GM21367 (cell line): ENCODE data around the gene INSYN2A.

Experiments used
- ATAC-seq: cut with Tn5 transposase; IDR thresholded peaks from one replicate; pipeline ENCODE4 v1.9.1; 2021; ENCODE audit not compliant: unreplicated experiment

The INSYN2A gene

DNA sequence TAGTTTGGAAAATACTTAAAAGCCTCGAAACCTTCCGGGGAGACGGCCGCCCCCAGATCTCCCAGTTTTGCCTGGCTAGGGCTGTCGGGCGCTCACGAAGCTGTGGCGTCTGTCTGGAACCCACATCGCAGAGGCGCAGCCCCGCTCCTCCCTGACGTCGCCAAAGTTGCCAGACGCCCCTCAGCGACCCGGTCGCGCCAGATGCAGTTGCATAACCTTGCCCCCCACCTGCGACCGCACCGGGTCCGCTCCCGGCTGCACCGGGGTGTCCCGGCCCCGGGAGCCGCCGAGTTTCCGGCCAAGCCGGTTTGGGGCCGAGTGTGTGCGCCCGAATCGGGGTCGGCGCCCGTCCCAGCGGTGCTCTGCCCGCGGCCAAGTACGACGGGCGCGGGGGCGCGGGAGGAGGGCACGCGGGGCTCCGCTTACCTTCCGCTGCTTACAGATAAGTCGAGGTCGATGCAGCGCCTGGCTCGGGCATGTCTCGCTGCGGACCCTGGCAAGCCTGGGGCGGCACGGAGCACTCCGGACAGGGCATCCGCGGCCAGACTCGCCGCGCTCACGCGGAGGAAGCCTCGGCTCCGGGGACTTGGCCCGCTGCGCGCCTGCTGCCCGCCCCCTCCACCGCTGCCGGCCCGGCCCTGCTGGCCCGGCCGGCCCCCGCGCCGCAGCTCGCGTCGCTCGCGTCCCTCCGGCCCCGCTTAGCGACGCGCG is 665 bp downstream of the INSYN2A start:
- ATAC-seq: no peak

DNA sequence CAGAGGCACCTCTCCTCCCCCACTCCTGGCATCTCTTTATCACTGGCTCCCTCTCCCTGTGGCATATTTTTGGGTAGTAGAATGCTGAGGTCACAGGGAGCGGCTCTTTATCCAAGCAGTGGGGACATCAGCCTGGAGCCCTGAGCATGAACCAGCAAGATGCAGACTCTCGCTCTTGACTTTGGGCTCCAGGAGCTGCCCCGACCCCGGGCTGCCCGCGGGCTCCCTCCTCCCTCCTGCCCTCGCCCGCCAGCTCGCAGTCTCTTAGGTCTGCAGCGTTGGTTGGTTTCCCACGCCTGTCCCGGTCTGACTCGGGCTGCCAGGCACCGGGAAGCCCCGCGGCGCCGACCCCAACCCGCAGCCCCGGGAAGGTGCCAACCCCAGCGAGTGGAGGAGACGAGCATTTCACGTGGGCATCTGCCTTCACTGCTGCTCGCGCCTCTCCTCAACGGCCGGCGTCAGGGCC is 1.3 kb downstream of the INSYN2A start:
- ATAC-seq: no peak

DNA sequence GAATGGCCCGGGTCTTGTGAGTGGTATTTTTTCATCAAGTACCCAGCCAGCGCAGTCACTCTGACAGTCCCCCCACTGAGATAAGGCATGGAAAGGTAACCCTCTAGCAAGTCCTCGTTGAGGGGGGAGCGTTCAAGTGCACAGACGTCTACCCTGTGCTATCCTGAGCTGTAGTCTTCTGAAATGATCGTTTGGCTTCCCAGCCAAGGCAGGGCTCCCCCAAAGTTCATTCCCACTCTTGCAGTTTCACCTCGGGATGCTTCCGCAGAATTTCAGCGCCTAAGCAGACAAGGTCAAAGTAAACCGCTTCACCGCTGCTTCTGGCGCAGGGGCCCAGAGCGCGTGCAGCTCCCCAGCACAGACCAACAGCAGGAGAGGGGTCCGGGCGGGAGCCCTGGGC is 1.8 kb downstream of the INSYN2A start:
- no peak for ATAC-seq

GRCh38 chr10:127194111-127194510 is 2.3 kb downstream of the INSYN2A start:
- no peak for ATAC-seq

GRCh38 chr10:127193125-127193524 is 3.3 kb downstream of the INSYN2A start:
- ATAC-seq: no peak

DNA sequence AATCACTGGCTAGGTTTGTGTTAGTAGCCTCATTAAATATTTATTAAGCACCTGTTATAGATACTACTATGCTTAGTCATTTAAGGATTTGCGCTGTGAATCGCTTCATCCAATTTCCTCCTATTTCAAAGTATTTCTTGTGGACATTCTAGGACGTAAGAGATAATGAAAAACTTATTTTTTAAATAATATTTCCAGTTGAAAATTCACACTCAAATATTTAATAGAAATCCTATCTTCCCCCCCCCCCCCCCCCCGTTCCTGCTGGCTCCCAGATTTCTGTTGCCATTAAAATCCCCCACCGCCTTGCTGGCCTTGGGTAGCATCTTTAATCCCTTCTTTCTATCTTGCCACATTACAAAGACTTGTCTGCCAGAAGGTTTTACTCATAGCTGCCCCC is 6.0 kb downstream of the INSYN2A start:
- ATAC-seq: no peak

GRCh38 chr10:127189226-127189625 is 7.2 kb downstream of the INSYN2A start:
- ATAC-seq: no peak

- ATAC-seq: no peak
These were observed 9.6 kb downstream of the INSYN2A start for GRCh38 chr10:127186813-127187212.

DNA sequence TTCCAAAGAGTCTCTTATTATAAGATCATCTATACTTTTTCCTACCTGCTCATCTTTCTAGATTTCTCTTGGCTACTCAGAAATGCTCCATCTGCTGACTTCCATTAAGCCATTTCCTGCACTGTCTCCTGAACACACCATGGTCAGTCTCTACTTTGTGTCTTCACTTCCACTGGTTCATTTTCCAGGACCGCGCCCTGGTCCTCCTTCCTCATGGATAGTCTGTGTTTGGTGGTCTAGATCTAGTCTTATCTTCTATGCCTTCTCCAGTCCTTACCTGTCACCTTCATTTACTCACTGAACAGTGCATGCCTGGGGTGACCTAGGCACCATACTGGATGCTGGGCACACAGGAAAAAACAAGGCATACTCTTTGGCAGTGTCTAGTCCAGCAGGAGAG is 11.8 kb downstream of the INSYN2A start:
- no peak for ATAC-seq

GRCh38 chr10:127182161-127182560 is 14.2 kb downstream of the INSYN2A start:
- no peak for ATAC-seq

GRCh38 chr10:127179612-127180250 is 16.7 kb downstream of the INSYN2A start:
- no peak for ATAC-seq

DNA sequence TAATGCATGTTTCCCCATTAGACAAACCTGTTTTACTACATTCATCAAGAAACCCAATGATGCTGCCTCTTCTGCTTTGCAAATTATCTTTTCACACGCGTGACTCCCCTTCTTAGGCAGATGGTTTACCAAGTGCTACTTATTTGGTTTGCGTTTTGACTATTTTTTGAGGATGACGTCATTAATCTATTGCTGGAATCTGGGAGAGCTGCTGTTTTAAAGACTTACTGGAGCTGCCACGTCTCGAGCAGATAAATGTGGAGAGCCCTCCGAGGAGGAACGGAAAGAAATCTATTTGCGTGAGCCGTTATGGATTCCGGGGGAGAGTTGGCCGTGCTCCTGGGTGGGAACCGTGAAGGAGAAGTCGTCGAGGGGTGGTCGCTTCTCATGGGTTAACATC is 19.7 kb downstream of the INSYN2A start:
- no peak for ATAC-seq

DNA sequence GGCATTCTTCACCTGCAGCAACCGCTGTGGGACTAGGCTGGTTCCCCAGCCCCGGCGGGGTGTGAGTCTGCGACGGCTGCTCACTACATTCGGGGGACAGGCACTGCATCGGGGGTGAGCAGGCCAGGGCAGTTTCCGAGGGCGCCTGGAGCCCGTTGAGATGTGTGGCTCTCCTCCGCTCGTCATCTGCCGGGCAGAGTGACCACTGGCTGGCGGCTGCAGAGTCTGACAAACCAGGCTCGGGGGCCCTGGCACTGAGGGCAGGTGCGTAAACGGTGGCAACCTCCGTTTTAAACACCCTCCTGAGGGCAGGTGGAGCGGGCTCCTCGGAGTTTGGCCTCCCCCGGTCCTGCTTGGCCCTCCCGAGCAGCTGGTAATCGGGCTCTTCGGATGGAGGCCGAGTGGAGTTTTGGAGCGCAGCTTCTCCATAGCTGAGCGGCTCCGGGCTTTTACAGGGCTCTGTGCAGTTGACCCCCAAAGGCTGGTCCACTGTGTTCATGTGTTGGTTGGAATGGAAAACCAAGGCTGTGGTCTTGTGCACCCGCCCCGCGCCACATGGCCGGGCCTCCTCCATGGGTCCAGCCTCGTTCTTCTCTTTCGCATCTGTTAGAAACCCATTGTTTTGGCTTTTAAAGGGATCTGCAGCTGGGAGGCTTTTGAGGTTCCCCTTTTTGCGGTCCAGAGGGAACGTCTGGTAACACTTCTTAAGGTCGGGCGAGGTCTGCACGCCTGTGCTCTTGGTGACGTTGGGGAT is 20.9 kb downstream of the INSYN2A start:
- ATAC-seq: no peak

- ATAC-seq: no peak
These were observed 21.5 kb downstream of the INSYN2A start for GRCh38 chr10:127174866-127175265.

- no peak for ATAC-seq
These were observed 28.1 kb downstream of the INSYN2A start for GRCh38 chr10:127168261-127168660.

DNA sequence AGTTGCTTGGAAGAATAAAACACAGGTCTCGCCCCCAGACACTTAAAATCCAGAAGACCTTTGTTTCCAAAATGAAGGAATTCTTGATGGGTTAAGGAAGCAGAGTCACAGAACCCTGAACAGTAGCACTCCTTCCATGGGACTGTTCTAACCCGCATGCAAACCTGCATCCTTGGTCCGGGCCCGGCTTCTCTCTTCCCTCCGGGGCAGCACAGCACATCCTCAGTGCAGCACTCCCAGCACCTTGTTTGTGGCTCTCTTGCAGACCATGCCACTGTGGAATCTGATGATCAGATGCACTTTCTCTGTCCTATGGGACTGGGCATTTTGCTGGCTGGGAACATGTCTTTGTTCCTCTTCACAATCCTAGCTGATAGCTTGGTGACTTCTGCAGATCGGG is 33.5 kb downstream of the INSYN2A start:
- ATAC-seq: no peak

GRCh38 chr10:127161482-127161881 is 34.9 kb downstream of the INSYN2A start:
- no peak for ATAC-seq

- no peak for ATAC-seq
These were observed 36.6 kb downstream of the INSYN2A start for GRCh38 chr10:127159648-127160245.

GRCh38 chr10:127158662-127159061 is 37.7 kb downstream of the INSYN2A start:
- no peak for ATAC-seq

DNA sequence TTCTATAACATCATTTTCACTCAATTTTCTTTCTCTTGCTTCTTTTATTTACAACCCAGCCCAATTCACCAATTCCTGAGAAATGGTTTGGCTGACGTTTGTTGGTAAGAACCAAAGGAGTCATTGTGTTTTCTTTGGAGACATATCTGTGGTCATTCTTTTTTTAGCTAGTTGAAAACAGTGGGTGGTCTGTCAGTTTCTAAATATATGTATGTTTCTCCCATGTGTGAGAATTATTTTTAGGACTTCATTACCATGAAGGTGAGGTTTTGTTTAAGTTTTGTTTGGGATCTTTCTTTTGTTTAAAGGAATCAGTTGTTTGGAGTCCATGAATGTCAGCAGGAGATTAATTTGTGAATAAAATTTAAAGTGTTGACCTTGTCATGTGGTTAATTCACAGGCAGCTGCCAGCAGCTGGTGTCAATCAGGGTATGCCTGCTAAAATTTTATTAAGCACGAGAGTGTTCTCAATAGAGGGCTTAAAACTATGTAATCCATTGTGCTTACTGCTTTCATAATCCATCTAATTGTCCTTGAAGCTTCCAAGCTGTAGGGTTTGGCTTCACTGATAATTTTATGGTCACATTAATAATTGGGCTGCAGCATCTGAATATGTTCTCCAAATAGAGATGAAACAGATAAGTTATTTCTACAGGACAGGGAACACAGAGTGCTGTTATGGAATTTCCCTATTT is 38.7 kb downstream of the INSYN2A start:
- ATAC-seq: no peak

- ATAC-seq: no peak
These were observed 39.3 kb downstream of the INSYN2A start for GRCh38 chr10:127157089-127157488.
